HL-60 (cell line): ENCODE measurements around the gene AFF2.

ENCODE experiments used
- POLR2AphosphoS5 ChIP-seq: IDR thresholded peaks from 2 replicates; pipeline ENCODE4 v1.6.1; 2012; ENCODE audit warnings: low read depth
- TF ChIP-seq, protein P1 (sequence below): IDR thresholded peaks from one replicate; pipeline ENCODE4 v1.5.1; 2011; ENCODE audit warnings: low read length, control low read depth, inconsistent platforms; ENCODE audit not compliant: insufficient read depth
- TF ChIP-seq, protein P2 (sequence below): IDR thresholded peaks from 2 replicates; pipeline ENCODE4 v1.6.1; 2012; ENCODE audit warnings: low read depth; ENCODE audit not compliant: insufficient replicate concordance

DNA sequence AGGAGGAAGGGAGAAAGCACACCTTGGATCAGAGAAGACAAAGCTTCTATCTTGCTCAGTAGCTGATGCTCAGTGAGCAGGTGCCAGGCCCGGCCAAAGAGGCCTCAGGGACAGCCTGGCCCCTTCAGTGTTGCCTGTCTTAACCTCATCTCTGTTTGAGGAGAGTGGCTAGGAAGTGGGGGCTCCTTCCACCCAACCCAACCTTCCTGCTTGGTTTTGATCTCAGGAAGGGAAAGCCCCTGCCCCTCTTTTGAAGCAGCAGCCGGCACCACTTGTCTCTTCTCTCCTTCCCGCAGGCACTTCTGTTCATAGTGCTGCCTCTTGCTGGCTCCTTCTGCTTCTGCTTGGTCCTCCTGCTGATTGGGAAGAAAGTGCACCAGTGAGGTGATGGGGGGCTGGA lies 2.4 kb upstream of the AFF2 start:
- TF ChIP-seq, protein P1, sequence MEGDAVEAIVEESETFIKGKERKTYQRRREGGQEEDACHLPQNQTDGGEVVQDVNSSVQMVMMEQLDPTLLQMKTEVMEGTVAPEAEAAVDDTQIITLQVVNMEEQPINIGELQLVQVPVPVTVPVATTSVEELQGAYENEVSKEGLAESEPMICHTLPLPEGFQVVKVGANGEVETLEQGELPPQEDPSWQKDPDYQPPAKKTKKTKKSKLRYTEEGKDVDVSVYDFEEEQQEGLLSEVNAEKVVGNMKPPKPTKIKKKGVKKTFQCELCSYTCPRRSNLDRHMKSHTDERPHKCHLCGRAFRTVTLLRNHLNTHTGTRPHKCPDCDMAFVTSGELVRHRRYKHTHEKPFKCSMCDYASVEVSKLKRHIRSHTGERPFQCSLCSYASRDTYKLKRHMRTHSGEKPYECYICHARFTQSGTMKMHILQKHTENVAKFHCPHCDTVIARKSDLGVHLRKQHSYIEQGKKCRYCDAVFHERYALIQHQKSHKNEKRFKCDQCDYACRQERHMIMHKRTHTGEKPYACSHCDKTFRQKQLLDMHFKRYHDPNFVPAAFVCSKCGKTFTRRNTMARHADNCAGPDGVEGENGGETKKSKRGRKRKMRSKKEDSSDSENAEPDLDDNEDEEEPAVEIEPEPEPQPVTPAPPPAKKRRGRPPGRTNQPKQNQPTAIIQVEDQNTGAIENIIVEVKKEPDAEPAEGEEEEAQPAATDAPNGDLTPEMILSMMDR: no peak
- no peak for TF ChIP-seq POLR2AphosphoS5
- TF ChIP-seq, protein P2, sequence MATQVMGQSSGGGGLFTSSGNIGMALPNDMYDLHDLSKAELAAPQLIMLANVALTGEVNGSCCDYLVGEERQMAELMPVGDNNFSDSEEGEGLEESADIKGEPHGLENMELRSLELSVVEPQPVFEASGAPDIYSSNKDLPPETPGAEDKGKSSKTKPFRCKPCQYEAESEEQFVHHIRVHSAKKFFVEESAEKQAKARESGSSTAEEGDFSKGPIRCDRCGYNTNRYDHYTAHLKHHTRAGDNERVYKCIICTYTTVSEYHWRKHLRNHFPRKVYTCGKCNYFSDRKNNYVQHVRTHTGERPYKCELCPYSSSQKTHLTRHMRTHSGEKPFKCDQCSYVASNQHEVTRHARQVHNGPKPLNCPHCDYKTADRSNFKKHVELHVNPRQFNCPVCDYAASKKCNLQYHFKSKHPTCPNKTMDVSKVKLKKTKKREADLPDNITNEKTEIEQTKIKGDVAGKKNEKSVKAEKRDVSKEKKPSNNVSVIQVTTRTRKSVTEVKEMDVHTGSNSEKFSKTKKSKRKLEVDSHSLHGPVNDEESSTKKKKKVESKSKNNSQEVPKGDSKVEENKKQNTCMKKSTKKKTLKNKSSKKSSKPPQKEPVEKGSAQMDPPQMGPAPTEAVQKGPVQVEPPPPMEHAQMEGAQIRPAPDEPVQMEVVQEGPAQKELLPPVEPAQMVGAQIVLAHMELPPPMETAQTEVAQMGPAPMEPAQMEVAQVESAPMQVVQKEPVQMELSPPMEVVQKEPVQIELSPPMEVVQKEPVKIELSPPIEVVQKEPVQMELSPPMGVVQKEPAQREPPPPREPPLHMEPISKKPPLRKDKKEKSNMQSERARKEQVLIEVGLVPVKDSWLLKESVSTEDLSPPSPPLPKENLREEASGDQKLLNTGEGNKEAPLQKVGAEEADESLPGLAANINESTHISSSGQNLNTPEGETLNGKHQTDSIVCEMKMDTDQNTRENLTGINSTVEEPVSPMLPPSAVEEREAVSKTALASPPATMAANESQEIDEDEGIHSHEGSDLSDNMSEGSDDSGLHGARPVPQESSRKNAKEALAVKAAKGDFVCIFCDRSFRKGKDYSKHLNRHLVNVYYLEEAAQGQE: no peak
